GM12878 (cell line): ENCODE results near the gene TARS3. TPM values are rescaled to one million over a fixed set of nuclear protein-coding genes. Genes with fewer than 3 reads are reported as not detected.

Source experiments
- ATAC-seq: fragments of 200-7000 bp; cut with Tn5 transposase; 3 replicates; pipeline ENCODE4 v1.9.1; 2020; ENCODE audit warnings: mild to moderate bottlenecking, moderate library complexity
- BruUV-seq: library from RNA; stranded (reverse); fragments of 400-500 nt; replicated peaks from 2 replicates; lab custom pipeline; 2021; lab: Mats Ljungman, UMichigan
- CTCF ChIA-PET: fragments of 300-600 bp; sonication (Branson Sonifier 250); formaldehyde crosslinking; extraction: SDS; loops from one replicate; lab custom pipeline; 2021; ENCODE audit warnings: inconsistent platforms; lab: Yijun Ruan, JAX
- POLR2A ChIA-PET: fragments of 350-600 bp; formaldehyde crosslinking; extraction: SDS; loops from one replicate; lab custom pipeline; 2021; ENCODE audit warnings: inconsistent platforms; lab: Charles Lee
- RAD21 ChIA-PET: fragments of 300-600 bp; sonication (Branson Sonifier 250); formaldehyde crosslinking; loops from one replicate; lab custom pipeline; 2023; ENCODE audit warnings: antibody characterized with exemption; ENCODE audit not compliant: unreplicated experiment; lab: Charles Lee
- SMC1A ChIA-PET: fragments of 300-600 bp; sonication (Branson Sonifier 250); formaldehyde crosslinking; loops from one replicate; lab custom pipeline; 2023; ENCODE audit not compliant: unreplicated experiment, uncharacterized antibody; lab: Charles Lee
- DNase-seq: peaks from one replicate; pipeline ENCODE4 v3.0.0-alpha.2; 2011; ENCODE audit warnings: low read depth, low spot score
- FAIRE-seq: peaks from 3 replicates; lab custom pipeline; 2011; peaks lifted over from hg19 to GRCh38; lab: Jason Lieb, UNC
- H2AFZ ChIP-seq: 2 replicates; pipeline ENCODE4 v1.6.0; 2011; ENCODE audit warnings: low read depth, low read length, control low read depth; ENCODE audit not compliant: control insufficient read depth
- H3K27ac ChIP-seq: 2 replicates; pipeline ENCODE4 v1.5.1; 2011; ENCODE audit warnings: control low read depth; ENCODE audit not compliant: control insufficient read depth, insufficient read depth
- H3K27me3 ChIP-seq, 2 experiments: replicated peaks in 1 of 2; 2 replicates each; pipeline versions ENCODE4 v1.6.0 to v1.6.1; 2011; ENCODE audit warnings: low read length in 1 of 2; ENCODE audit not compliant: control insufficient read depth in 2 of 2, insufficient read depth in 2 of 2
- H3K36me3 ChIP-seq, 2 experiments: 2 replicates each; pipeline ENCODE4 v1.5.1; 2011; ENCODE audit warnings: low read length in 1 of 2; ENCODE audit not compliant: control insufficient read depth in 2 of 2, insufficient read depth in 2 of 2
- H3K4me1 ChIP-seq: 2 replicates; pipeline ENCODE4 v1.6.1; 2011; ENCODE audit warnings: mild to moderate bottlenecking, low read length, moderate library complexity, mixed read lengths; ENCODE audit not compliant: control insufficient read depth, insufficient read depth
- H3K4me2 ChIP-seq: 2 replicates; pipeline ENCODE4 v1.6.0; 2011; ENCODE audit warnings: control low read depth; ENCODE audit not compliant: control insufficient read depth, insufficient read depth
- H3K4me3 ChIP-seq: fragments of 200-600 bp; sonication (generic); 2 replicates; pipeline ENCODE4 v1.5.1; 2016
- H3K79me2 ChIP-seq: 2 replicates; pipeline ENCODE4 v1.6.0; 2011; ENCODE audit warnings: low read length; ENCODE audit not compliant: control insufficient read depth, insufficient read depth
- H3K9ac ChIP-seq: 2 replicates; pipeline ENCODE4 v1.8.0; 2011; ENCODE audit warnings: low read length, control low read depth, mixed read lengths; ENCODE audit not compliant: control insufficient read depth, insufficient read depth
- H3K9me3 ChIP-seq: replicated peaks from 3 replicates; pipeline ENCODE4 v1.5.1; 2011; ENCODE audit warnings: mild to moderate bottlenecking, low read length; ENCODE audit not compliant: control insufficient read depth, insufficient read depth
- H4K20me1 ChIP-seq: 2 replicates; pipeline ENCODE4 v1.6.0; 2011; ENCODE audit not compliant: control insufficient read depth, insufficient read depth
- FOXM1 ChIP-seq: IDR thresholded peaks from 2 replicates; pipeline ENCODE4 v1.6.1; 2012; ENCODE audit warnings: low read depth, mild to moderate bottlenecking, inconsistent platforms, low read length, moderate library complexity
- GATAD2B ChIP-seq: fragments of 450-650 bp; conservative IDR thresholded peaks from 2 replicates; pipeline ENCODE4 v1.6.1; 2017; ENCODE audit warnings: low read depth, mild to moderate bottlenecking, moderate library complexity
- MTA2 ChIP-seq: fragments of 450-650 bp; IDR thresholded peaks from 2 replicates; pipeline ENCODE4 v1.6.1; 2016; ENCODE audit warnings: low read depth, mild to moderate bottlenecking, moderate library complexity
- NBN ChIP-seq: fragments of 450-650 bp; IDR thresholded peaks from 2 replicates; pipeline ENCODE4 v1.6.1; 2016
- REST ChIP-seq: IDR thresholded peaks from 2 replicates; pipeline ENCODE4 v1.6.1; 2012; ENCODE audit warnings: mild to moderate bottlenecking, low read depth, low read length
- SIX5 ChIP-seq: IDR thresholded peaks from 2 replicates; pipeline ENCODE4 v1.6.1; 2011; ENCODE audit warnings: mild to moderate bottlenecking, low read depth, low read length, moderate library complexity; ENCODE audit not compliant: severe bottlenecking
- SMC3 ChIP-seq: IDR thresholded peaks from 2 replicates; pipeline ENCODE4 v1.6.1; 2011; ENCODE audit warnings: low read length, improper control_type of control experiment, borderline replicate concordance
- STAT1 ChIP-seq: fragments of 450-650 bp; conservative IDR thresholded peaks from 2 replicates; pipeline ENCODE4 v1.6.1; 2014; ENCODE audit warnings: antibody characterized with exemption, mild to moderate bottlenecking
- ZNF217 ChIP-seq: fragments of 450-650 bp; IDR thresholded peaks from 2 replicates; pipeline ENCODE4 v1.6.1; 2017; ENCODE audit warnings: antibody characterized with exemption, mild to moderate bottlenecking
- WGBS: methylation state at CpG from one replicate; pipeline ENCODE4 v1.1.6; 2016; ENCODE audit warnings: low lambda C conversion rate; ENCODE audit not compliant: insufficient replicate concordance, insufficient coverage; ENCODE audit errors: missing lambda C conversion rate; 5-methylcytosine and 5-hydroxymethylcytosine counted together
- in situ Hi-C: fragments of 300-500 bp; cut with MboI; formaldehyde crosslinking; loops from 9 replicates; pipeline ENCODE4 v1.14.3; 2018; ENCODE audit warnings: mixed read lengths
- intact Hi-C: fragments of 100-400 bp; cut with micrococcal nuclease; formaldehyde crosslinking; loops from one replicate; pipeline ENCODE4 v1.14.2; 2022; ENCODE audit not compliant: unreplicated experiment
- polyA plus RNA-seq, 11 experiments: library from polyadenylated mRNA; depleted of rRNA in 4 of 11; unstranded in 6 of 11; stranded (reverse) in 5 of 11; fragments of >200 nt; fragmentation: Nextera tagmentation in 4 of 11; fragmentation: Illumina TruSeq in 1 of 11; extraction: Ambion mirVana in 4 of 11; extraction: Trizol in 1 of 11; gene quantifications; 1 replicate in 1 of 11; 2 replicates in 10 of 11; pipeline versions ENCODE4 v1.2.1 to v1.2.3, GENCODE V29; 2011 to 2016; ENCODE audit warnings: inconsistent platforms in 2 of 11, missing spikeins in 2 of 11, low read depth in 1 of 11
- total RNA-seq, 4 experiments: library from RNA; depleted of rRNA in 3 of 4; stranded (reverse); fragments of >200 nt in 3 of 4; fragmentation: Illumina TruSeq in 1 of 4; extraction: Trizol in 1 of 4; gene quantifications; 2 replicates each; pipeline versions ENCODE4 v1.2.1 to v1.2.3, GENCODE V29; 2013 to 2021

Gene TARS3
- total and polyA plus RNA-seq, 10 of the 15 experiments (the other 5 are each of a cell fraction or from before 2014, with no cell fraction given) = 1.4 to 7.8 (median 5.3) TPM

GRCh38 chr15:101609742-101610610, 114.3 kb downstream of the TARS3 start:
- no peak overlapping the region for H2AFZ ChIP-seq
- no peaks in the 10 kb centered on the region for H3K36me3 ChIP-seq
- no peak overlapping the region for H3K9ac ChIP-seq
- in situ Hi-C loops (no loop called here), intact Hi-C loops (no loop called here)
- no TSS peak for BruUV-seq
- ChIA-PET CTCF (no interaction called here), SMC1A (no interaction called here), RAD21 (no interaction called here)
- H3K27ac ChIP-seq = no peak overlapping the region
- 47% methylated on average over 23 of the region's 23 CpGs for WGBS
- FAIRE-seq = no peak
- no peaks in the 10 kb centered on the region for H3K79me2 ChIP-seq
- TF ChIP-seq ZNF217 = no peak
- no peak for TF ChIP-seq SMC3
- no peak for TF ChIP-seq NBN
- TF ChIP-seq, all 136 proteins: peak for 0
- no peak overlapping the region for H3K4me2 ChIP-seq
- H3K4me1 ChIP-seq = no peaks in the 10 kb centered on the region
- no peak for ATAC-seq
- no peak overlapping the region for H3K4me3 ChIP-seq
- H3K27me3 ChIP-seq = no peaks in the 10 kb centered on the region
- no peaks in the 10 kb centered on the region for H4K20me1 ChIP-seq
- no peaks in the 10 kb centered on the region for H3K9me3 ChIP-seq
- POLR2A ChIA-PET = no interaction called here
- no peak for DNase-seq

DNA sequence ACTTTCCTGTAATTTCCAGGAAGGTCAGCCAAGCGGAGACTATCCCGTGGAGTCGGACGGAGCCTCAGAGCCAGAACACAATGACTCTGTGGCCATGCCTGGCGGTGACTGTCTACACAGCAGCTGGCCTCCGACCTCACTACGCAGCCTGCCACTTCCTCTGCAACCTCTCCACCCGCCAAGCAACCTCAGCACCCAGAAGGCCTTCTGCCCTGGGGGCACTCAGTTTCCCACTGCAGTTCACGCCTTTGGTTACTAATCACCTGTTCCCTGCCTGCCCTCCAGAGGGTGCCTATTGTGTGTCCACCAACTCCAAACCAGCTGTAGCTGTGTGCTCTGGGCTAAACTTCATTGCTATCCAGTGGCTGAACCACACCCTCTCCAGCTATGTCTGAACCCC, 116.1 kb downstream of the TARS3 start:
- no peaks in the 10 kb centered on the region for H3K36me3 ChIP-seq
- ChIA-PET CTCF (interaction anchor here (0.7 to 0.9 kb wide), 2 partner anchors 9 to 33 kb away, joined by 3 read pairs; no protein-coding TSS in a partner anchor), POLR2A (no interaction called here), RAD21 (no interaction called here), SMC1A (interaction anchor here (0.6 kb wide), 1 partner anchor 233 kb away, joined by 3 read pairs; no protein-coding TSS in a partner anchor)
- in situ Hi-C loops (no loop called here), intact Hi-C loops (no loop called here)
- 68% methylated on average over 9 of the region's 9 CpGs for WGBS
- H3K27ac ChIP-seq = no peak overlapping the region
- H3K9ac ChIP-seq = no peak overlapping the region
- H2AFZ ChIP-seq = no peak overlapping the region
- FAIRE-seq (no peak), DNase-seq (no peak), ATAC-seq (no peak)
- H3K79me2 ChIP-seq = no peaks in the 10 kb centered on the region
- BruUV-seq = no TSS peak
- H3K4me1 ChIP-seq = no peaks in the 10 kb centered on the region
- no peak overlapping the region for H3K4me2 ChIP-seq
- H4K20me1 ChIP-seq = no peaks in the 10 kb centered on the region
- no peaks in the 10 kb centered on the region; the same call in 2 of the 3 replicates for H3K9me3 ChIP-seq
- H3K4me3 ChIP-seq = no peak overlapping the region
- H3K27me3 ChIP-seq = no peaks in the 10 kb centered on the region
- TF ChIP-seq FOXM1 = no peak
- no peak for TF ChIP-seq MTA2
- TF ChIP-seq STAT1 = no peak
- TF ChIP-seq GATAD2B = no peak
- TF ChIP-seq REST = no peak
- TF ChIP-seq SIX5 = no peak
